ENCODE data around the gene KRCC1. TPM values are rescaled to one million over a fixed set of nuclear protein-coding genes. Genes with fewer than 3 reads are reported as not detected.
"Not testable (repeated sequence)": the region's sequence is repeated elsewhere in the genome, so short reads cannot be mapped to it uniquely, and the experiment has no call there.

The KRCC1 gene
- polyA plus RNA-seq, 1 donor: 36.2 TPM

DNA sequence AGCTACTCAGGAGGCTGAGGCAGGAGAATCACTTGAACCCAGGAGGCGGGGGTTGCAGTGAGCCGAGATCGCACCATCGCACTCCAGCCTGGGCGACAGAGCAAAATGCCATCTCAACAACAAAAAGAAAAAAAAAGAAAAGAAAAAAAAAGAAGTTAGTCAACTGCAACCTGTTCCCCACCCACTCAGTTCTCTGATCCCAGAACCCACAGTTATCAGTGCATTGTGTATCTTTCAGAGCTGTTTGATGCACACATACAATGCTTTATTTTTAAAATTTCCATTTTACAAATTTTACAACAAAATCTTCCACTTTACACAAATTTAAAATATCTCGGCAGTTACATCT lies 53.2 kb downstream of the KRCC1 start:
- no peak for DNase-seq (ENCODE audit: low read depth)

GRCh38 chr2:88000474-88000873 lies 55.1 kb downstream of the KRCC1 start:
- not testable (repeated sequence) for DNase-seq (ENCODE audit: low read depth)

- no peak for DNase-seq (ENCODE audit: low read depth)
These were observed 59.0 kb downstream of the KRCC1 start for GRCh38 chr2:87996570-87996969.

DNA sequence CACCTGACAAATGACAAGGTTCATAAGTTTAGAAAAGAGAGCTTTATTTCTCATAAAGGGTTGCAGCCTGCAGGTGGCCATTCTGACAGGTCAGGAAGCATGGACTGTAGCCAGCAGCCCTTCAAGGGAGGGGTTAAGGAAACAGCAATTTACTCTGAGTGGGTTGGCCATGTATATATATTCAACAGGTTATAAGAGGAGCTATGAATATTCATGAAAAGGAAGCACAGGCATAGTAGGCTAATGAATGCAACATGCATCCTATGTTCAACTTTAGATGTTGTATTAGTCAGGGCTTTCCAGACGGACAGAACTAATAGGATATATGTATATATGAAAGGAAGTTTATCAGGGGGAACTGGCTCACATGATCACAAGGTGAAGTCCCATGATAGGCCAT lies 59.8 kb downstream of the KRCC1 start:
- DNase-seq (ENCODE audit: low read depth): no peak

DNA sequence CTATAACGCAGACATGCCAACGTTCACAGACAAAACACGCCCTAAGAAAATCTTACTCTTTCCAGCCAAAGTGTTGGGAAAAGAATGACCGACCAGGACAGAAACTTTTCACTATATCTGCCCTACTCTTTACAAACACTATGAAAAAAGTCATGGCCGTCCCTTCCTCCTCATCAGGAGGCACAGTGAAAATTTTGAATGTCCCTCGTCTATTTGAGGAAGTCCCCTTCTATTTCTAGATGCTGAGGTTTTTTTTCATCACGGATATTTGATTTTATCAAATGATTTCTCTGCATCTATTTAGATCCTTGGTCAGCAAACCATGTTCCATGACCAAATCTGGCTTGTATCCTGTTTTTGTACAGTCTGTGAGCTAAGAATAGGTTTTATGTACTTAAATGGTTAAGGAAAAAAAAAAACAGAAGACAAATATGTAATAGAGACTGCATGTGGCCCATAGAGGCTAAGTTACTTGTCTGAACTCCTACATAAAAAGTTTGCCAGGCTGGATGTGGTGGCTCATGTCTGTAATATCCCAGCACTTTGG lies 61.2 kb downstream of the KRCC1 start:
- DNase-seq (ENCODE audit: low read depth): not testable (repeated sequence)

DNA sequence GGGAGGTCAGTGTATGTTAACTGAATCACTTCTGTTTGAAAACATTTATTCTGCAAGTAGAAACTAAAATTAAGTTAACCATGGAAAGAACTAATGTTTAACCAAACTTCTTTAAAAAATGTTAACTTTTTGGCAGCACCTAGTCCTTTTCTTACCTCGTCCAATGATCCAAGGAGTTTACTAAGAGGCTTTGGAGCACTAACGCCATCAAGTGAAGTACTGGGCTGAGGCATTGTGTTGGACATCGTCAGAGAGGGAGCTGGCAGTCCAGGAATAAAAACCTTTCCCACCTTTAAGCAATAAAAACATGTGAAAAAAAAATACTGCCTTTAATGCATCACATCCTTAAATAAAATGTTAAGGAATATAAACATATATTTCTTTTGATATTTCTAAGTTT lies 63.0 kb downstream of the KRCC1 start:
- not testable (repeated sequence) for DNase-seq (ENCODE audit: low read depth)

GRCh38 chr2:87987473-87987872 lies 68.1 kb downstream of the KRCC1 start:
- not testable (repeated sequence) for DNase-seq (ENCODE audit: low read depth)

DNA sequence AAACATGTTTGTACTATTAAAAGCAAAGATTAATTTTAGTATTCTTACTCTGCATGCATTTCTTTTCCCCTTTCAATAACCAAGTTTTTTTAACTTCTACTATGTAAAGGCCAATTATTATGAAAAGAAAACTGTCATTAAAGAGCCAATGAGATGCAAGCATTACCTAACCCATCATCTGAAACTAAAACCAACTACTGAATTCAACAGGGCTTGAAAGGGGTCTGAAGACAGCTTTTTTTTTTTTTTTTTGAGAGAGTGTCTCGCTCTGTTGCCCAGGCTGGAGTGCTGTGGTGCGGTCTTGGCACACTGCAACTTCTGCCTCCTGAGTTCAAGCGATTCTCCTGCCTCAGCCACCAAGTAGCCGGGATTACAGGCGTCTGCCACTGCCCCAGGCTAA lies 69.7 kb downstream of the KRCC1 start:
- not testable (repeated sequence) for DNase-seq (ENCODE audit: low read depth)

DNA sequence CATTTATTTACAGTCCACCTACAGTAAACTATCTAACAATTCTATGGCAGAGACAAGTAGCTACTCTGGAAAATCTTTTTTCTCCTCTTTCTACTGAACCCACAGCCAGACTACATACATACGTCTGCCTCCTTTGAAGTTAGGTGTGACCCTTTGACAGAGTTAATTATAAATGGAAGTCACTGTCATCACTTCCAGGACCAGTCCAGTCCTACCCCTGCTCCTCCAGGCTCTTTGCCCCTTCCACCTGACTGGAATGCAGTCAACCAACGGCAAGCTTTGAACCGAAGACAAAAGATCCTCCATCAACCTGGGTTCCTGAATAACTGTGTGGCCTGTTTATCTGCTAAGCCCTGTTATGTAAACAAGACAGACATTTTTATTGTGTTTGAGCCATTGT lies 74.4 kb downstream of the KRCC1 start:
- not testable (repeated sequence) for DNase-seq (ENCODE audit: low read depth)

Other genes starting within 250 kb of the KRCC1 start
- 2.6 TPM for gene RGPD2, start 230.0 kb downstream of the KRCC1 start, polyA plus RNA-seq (ENCODE audit: insufficient read length)
- gene RNU2-63P, start 39.2 kb downstream of the KRCC1 start, polyA plus RNA-seq (ENCODE audit: insufficient read length): not detected
- gene SMYD1, start 12.0 kb upstream of the KRCC1 start, polyA plus RNA-seq (ENCODE audit: insufficient read length): 375 TPM
- 0.48 TPM for gene FABP1, start 72.3 kb upstream of the KRCC1 start, polyA plus RNA-seq (ENCODE audit: insufficient read length)
- gene THNSL2, start 114.6 kb upstream of the KRCC1 start, polyA plus RNA-seq (ENCODE audit: insufficient read length): 19.8 TPM